Endothelial cell of umbilical vein (primary cell): ENCODE measurements around the gene TSPAN18. TPM values are rescaled to one million over a fixed set of nuclear protein-coding genes. Genes with fewer than 3 reads are reported as not detected.

Experiments used
- BruUV-seq: library from RNA; stranded (reverse); fragments of 400-500 nt; replicated peaks from 2 replicates; lab custom pipeline; 2021; lab: Mats Ljungman, UMichigan
- CTCF ChIA-PET: fragments of 300-600, 350-600 bp; sonication (Branson Sonifier 250); formaldehyde crosslinking; loops from one replicate; lab custom pipeline; 2021; ENCODE audit warnings: antibody characterized with exemption, inconsistent platforms; lab: Charles Lee
- POLR2A ChIA-PET: fragments of 300-600, 350-600 bp; sonication (Branson Sonifier 250); formaldehyde crosslinking; loops from one replicate; lab custom pipeline; 2021; ENCODE audit warnings: antibody characterized with exemption, inconsistent platforms; lab: Charles Lee
- DNase-seq: peaks from one replicate; pipeline ENCODE4 v3.0.0-alpha.2; 2011; ENCODE audit warnings: low read depth, low spot score
- FAIRE-seq: peaks from 2 replicates; lab custom pipeline; 2011; peaks lifted over from hg19 to GRCh38; lab: Jason Lieb, UNC
- H2AFZ ChIP-seq: 2 replicates; pipeline ENCODE4 v1.6.0; 2012; ENCODE audit warnings: low read depth, low read length, control low read depth, inconsistent platforms
- H3K27ac ChIP-seq: 2 replicates; pipeline ENCODE4 v1.5.1; 2011; ENCODE audit warnings: low read depth, mild to moderate bottlenecking, control low read depth, low read length, moderate library complexity; ENCODE audit not compliant: insufficient read depth
- H3K27me3 ChIP-seq, 2 experiments: 2 replicates each; pipeline versions ENCODE4 v1.6.0 to v1.6.1; 2011; ENCODE audit warnings: low read length in 2 of 2, mixed read lengths in 1 of 2; ENCODE audit not compliant: control insufficient read depth in 2 of 2, insufficient read depth in 2 of 2
- H3K36me3 ChIP-seq, 2 experiments: 2 replicates in 1 of 2; 3 replicates in 1 of 2; pipeline ENCODE4 v1.5.1; 2011; ENCODE audit warnings: low read length in 2 of 2, mild to moderate bottlenecking in 1 of 2, moderate library complexity in 1 of 2; ENCODE audit not compliant: control insufficient read depth in 2 of 2, insufficient read depth in 2 of 2; ENCODE audit errors: extremely low read depth in 1 of 2
- H3K4me1 ChIP-seq: 3 replicates; pipeline ENCODE4 v1.5.1; 2011; ENCODE audit warnings: mild to moderate bottlenecking, low read length; ENCODE audit not compliant: control insufficient read depth, insufficient read depth; ENCODE audit errors: extremely low read depth
- H3K4me2 ChIP-seq: 2 replicates; pipeline ENCODE4 v1.6.1; 2011; ENCODE audit warnings: low read length, control low read depth, mixed read lengths; ENCODE audit not compliant: insufficient read depth
- H3K4me3 ChIP-seq, 3 experiments: fragments of 200-600 bp in 1 of 3; sonication (generic), shearing (Covaris generic) in 1 of 3; replicated peaks in 1 of 3; 2 replicates each; pipeline ENCODE4 v1.5.1; 2011 to 2016; ENCODE audit warnings: control low read depth in 3 of 3, low read length in 3 of 3, mild to moderate bottlenecking in 2 of 3, inconsistent platforms in 1 of 3, low read depth in 1 of 3, moderate library complexity in 1 of 3; ENCODE audit not compliant: insufficient read depth in 1 of 3
- H3K79me2 ChIP-seq: 2 replicates; pipeline ENCODE4 v1.6.0; 2012; ENCODE audit warnings: low read length, inconsistent platforms; ENCODE audit not compliant: control insufficient read depth, insufficient read depth
- H3K9ac ChIP-seq: replicated peaks from 2 replicates; pipeline ENCODE3; 2011; ENCODE audit warnings: low read length, control low read depth; ENCODE audit not compliant: insufficient read depth; ENCODE audit errors: extremely low read depth
- H3K9me1 ChIP-seq: replicated peaks from 3 replicates; pipeline ENCODE4 v1.6.0; 2011; ENCODE audit warnings: mild to moderate bottlenecking, low read length; ENCODE audit not compliant: control insufficient read depth, insufficient read depth; ENCODE audit errors: extremely low read depth
- H3K9me3 ChIP-seq: replicated peaks from 2 replicates; pipeline ENCODE4 v1.5.1; 2012; ENCODE audit warnings: low read length, inconsistent platforms; ENCODE audit not compliant: control insufficient read depth, insufficient read depth
- H4K20me1 ChIP-seq: replicated peaks from 2 replicates; pipeline ENCODE3; 2011; ENCODE audit warnings: mild to moderate bottlenecking, low read length; ENCODE audit not compliant: control insufficient read depth, insufficient read depth; ENCODE audit errors: extremely low read depth
- EZH2 ChIP-seq: IDR thresholded peaks from 2 replicates; pipeline ENCODE4 v1.6.1; 2012; ENCODE audit warnings: borderline replicate concordance, low read depth, mild to moderate bottlenecking, moderate library complexity, low read length, inconsistent platforms; ENCODE audit not compliant: severe bottlenecking
- GATA2 ChIP-seq: IDR thresholded peaks from 2 replicates; pipeline ENCODE4 v1.7.0; 2011; ENCODE audit warnings: low read depth, mild to moderate bottlenecking, moderate library complexity, mixed read lengths, low read length; ENCODE audit not compliant: insufficient read length, insufficient read depth
- JUN ChIP-seq: IDR thresholded peaks from 2 replicates; pipeline ENCODE4 v1.6.1; 2011; ENCODE audit warnings: borderline replicate concordance, low read depth; ENCODE audit not compliant: insufficient read length, insufficient read depth
- MYC ChIP-seq: IDR thresholded peaks from one replicate; pipeline ENCODE4 v1.6.1; 2011; ENCODE audit warnings: mild to moderate bottlenecking, low read depth, low read length
- POLR2AphosphoS5 ChIP-seq: IDR thresholded peaks from 2 replicates; pipeline ENCODE4 v1.6.1; 2012; ENCODE audit warnings: low read depth, mild to moderate bottlenecking, control low read depth, low read length, moderate library complexity; ENCODE audit not compliant: insufficient read depth
- dilution Hi-C: fragments of 300-500 bp; cut with MboI; formaldehyde crosslinking; loops from one replicate; pipeline ENCODE4 v1.15.0; 2019; ENCODE audit warnings: low sequenced_read_pairs; ENCODE audit not compliant: extremely low pct_ligation_motif_present
- intact Hi-C: fragments of 100-400 bp; cut with micrococcal nuclease; formaldehyde crosslinking; loops from one replicate; pipeline ENCODE4 v1.10.0; 2022
- polyA plus RNA-seq, 4 experiments: library from polyadenylated mRNA; depleted of rRNA in 3 of 4; stranded (reverse) in 3 of 4; unstranded in 1 of 4; fragments of >200 nt; gene quantifications; 2 replicates each; pipeline versions ENCODE4 v1.2.1 to v1.2.3, GENCODE V29; 2011 to 2012; ENCODE audit warnings: missing spikeins in 1 of 4
- total RNA-seq: library from RNA; stranded (reverse); gene quantifications from 2 replicates; pipeline ENCODE4 v1.2.3, GENCODE V29; 2021
- TF ChIP-seq, protein P1 (sequence below), 2 donors: IDR thresholded peaks; 1 replicate in 1 of 2; 2 replicates in 1 of 2; pipeline ENCODE4 v1.5.1; 2011; ENCODE audit warnings: low read length in 2 of 2, mild to moderate bottlenecking in 2 of 2, moderate library complexity in 2 of 2, control low read depth in 1 of 2, inconsistent platforms in 1 of 2, low read depth in 1 of 2; ENCODE audit not compliant: insufficient read depth in 1 of 2; ENCODE audit errors: extremely low read depth in 1 of 2

Gene TSPAN18
- total and polyA plus RNA-seq, 2 donors (not counting 3 experiments of a cell fraction or from before 2014, with no cell fraction given) = 32.2 to 118 TPM

DNA sequence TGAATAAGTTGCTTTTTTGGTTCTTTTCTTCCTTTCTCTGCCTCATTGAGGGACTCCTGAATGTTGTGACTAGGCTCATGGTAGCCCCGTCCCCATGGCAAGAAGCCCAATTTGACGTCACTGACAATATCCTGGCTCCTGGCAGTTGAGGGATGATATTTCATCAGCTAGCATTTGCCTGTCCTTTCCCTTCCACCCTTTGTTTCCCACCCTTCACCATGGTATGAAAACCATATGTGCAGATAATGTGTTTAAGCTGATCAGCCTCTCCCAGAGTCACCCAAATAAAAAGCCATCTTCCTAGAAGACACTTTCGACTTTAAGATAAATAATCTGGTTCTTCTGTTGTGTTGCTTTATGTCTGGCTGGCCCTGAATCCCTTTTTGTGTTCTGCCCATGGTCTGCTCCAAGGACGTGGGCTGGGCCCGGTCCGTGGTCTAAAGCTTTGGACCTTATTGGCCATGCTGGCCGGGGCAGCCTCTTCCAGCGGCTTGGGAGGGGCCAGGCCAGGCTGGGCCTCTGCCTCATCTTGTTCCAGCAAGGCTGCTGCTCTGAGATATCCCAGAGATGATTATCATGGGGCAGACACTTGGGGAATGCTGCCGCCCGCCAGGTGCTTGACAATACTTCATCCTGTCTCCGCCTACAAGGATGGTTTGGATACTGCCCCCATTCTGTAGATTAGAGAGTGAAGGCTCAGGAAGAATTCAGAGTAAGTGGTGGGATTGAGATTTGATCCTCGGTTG is 5.1 kb downstream of the TSPAN18 start:
- Histone ChIP-seq H4K20me1 (no peaks in the 10 kb centered on the region), H3K27me3 (peaks cover 0 to 2% of the 10 kb centered on the region in 2 experiments), H3K9me1 (no peaks in the 10 kb centered on the region), H3K36me3 (no peaks in the 10 kb centered on the region), H3K9me3 (no peaks in the 10 kb centered on the region), H3K79me2 (no peaks in the 10 kb centered on the region), H3K4me3 (no peak overlapping the region), H3K9ac (no peak overlapping the region), H3K27ac (no peak overlapping the region), H2AFZ (no peak overlapping the region), H3K4me2 (no peak overlapping the region), H3K4me1 (peaks cover 25% of the 10 kb centered on the region)
- no TSS peak for BruUV-seq
- FAIRE-seq = no peak
- intact Hi-C loops (no loop called here), dilution Hi-C loops (no loop called here)
- TF ChIP-seq GATA2 (no peak), POLR2AphosphoS5 (no peak), EZH2 (no peak), MYC (no peak), JUN (no peak)
- TF ChIP-seq, protein P1, sequence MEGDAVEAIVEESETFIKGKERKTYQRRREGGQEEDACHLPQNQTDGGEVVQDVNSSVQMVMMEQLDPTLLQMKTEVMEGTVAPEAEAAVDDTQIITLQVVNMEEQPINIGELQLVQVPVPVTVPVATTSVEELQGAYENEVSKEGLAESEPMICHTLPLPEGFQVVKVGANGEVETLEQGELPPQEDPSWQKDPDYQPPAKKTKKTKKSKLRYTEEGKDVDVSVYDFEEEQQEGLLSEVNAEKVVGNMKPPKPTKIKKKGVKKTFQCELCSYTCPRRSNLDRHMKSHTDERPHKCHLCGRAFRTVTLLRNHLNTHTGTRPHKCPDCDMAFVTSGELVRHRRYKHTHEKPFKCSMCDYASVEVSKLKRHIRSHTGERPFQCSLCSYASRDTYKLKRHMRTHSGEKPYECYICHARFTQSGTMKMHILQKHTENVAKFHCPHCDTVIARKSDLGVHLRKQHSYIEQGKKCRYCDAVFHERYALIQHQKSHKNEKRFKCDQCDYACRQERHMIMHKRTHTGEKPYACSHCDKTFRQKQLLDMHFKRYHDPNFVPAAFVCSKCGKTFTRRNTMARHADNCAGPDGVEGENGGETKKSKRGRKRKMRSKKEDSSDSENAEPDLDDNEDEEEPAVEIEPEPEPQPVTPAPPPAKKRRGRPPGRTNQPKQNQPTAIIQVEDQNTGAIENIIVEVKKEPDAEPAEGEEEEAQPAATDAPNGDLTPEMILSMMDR (IDR thresholded peaks at IDR 0.05; ENCODE audit: extremely low read depth in 1 of 2, insufficient read depth in 1 of 2, low read depth in 1 of 2, low read length in 2 of 2) = no peak
- DNase-seq = peak; percentile 57
- ChIA-PET POLR2A (no interaction called here), CTCF (interaction anchor here (0.7 kb wide), 1 partner anchor 9 kb away, joined by 3 read pairs; no protein-coding TSS in a partner anchor)
